Heart left ventricle (tissue), 16 donors: ENCODE measurements around the gene CRYM. TPM values are rescaled to one million over a fixed set of nuclear protein-coding genes. Genes with fewer than 3 reads are reported as not detected.

Experiments used
- ATAC-seq, 4 donors: fragments of 200-7000 bp; cut with Tn5 transposase; one replicate each; pipeline ENCODE4 v1.9.1; 2020 to 2022; ENCODE audit warnings: moderate library complexity in 4 of 4, mild to moderate bottlenecking in 3 of 4, moderate number of reproducible peaks in 1 of 4
- DNase-seq, 5 donors: peaks; one replicate each; pipeline ENCODE4 v3.0.0-alpha.2; 2020
- H3K27ac ChIP-seq, 12 donors: fragments of 200-600 bp; sonication (generic) in 4 of 12; one replicate each; pipeline versions ENCODE4 v1.5.0 to v1.8.0; 2016 to 2022; ENCODE audit warnings: mild to moderate bottlenecking in 2 of 12
- H3K27me3 ChIP-seq, 9 donors: fragments of 200-600 bp; sonication (generic) in 2 of 9; one replicate each; pipeline versions ENCODE4 v1.5.1 to v1.8.0; 2016 to 2022; ENCODE audit warnings: mild to moderate bottlenecking in 3 of 9
- H3K36me3 ChIP-seq, 9 donors: fragments of 200-600 bp; sonication (generic) in 2 of 9; one replicate each; pipeline versions ENCODE4 v1.5.0 to v1.8.0; 2018 to 2022; ENCODE audit warnings: mild to moderate bottlenecking in 2 of 9
- H3K4me1 ChIP-seq, 12 donors: fragments of 200-600 bp; sonication (generic) in 4 of 12; one replicate each; pipeline versions ENCODE4 v1.5.0 to v1.8.0; 2016 to 2022; ENCODE audit warnings: mild to moderate bottlenecking in 3 of 12
- H3K4me3 ChIP-seq, 12 donors: fragments of 200-600 bp; sonication (generic) in 4 of 12; one replicate each; pipeline versions ENCODE4 v1.5.0 to v1.8.0; 2017 to 2022; ENCODE audit warnings: mild to moderate bottlenecking in 9 of 12, moderate library complexity in 4 of 12
- H3K9me3 ChIP-seq, 12 donors: fragments of 200-600 bp; sonication (generic) in 4 of 12; one replicate each; pipeline versions ENCODE4 v1.5.0 to v1.8.0; 2016 to 2022; ENCODE audit warnings: mild to moderate bottlenecking in 1 of 12
- POLR2A ChIP-seq, 2 donors: fragments of 450-650 bp; IDR thresholded peaks; one replicate each; pipeline ENCODE4 v1.6.1; 2017; ENCODE audit warnings: antibody characterized with exemption in 2 of 2, mild to moderate bottlenecking in 2 of 2, moderate library complexity in 2 of 2
- WGBS, 4 donors: extraction: QIAGEN DNeasy Blood & Tissue Kit in 2 of 4; methylation state at CpG; one replicate each; pipeline versions ENCODE4 v1.1.5 to v1.1.7; 2013 to 2018; 5-methylcytosine and 5-hydroxymethylcytosine counted together
- intact Hi-C, 10 donors: fragments of 100-400 bp; cut with DNase I; formaldehyde crosslinking; loops; one replicate each; pipeline versions ENCODE4 v1.11.1 to v1.14.2; 2022
- polyA plus RNA-seq, 2 donors: library from polyadenylated mRNA; stranded (reverse); fragments of 200-250 nt; gene quantifications; one replicate each; pipeline ENCODE4 v1.2.3, GENCODE V29; 2013
- total RNA-seq, 9 donors: library from RNA; depleted of rRNA in 2 of 9; stranded (reverse); fragments of >200 nt in 2 of 9; fragmentation: NEBNext Ultra II Directional in 3 of 9; extraction: Animal tissue kit (Norgen Biotek cat#: 25700) in 3 of 9; gene quantifications; one replicate each; pipeline versions ENCODE4 v1.1.0 to v1.2.4, GENCODE V29; 2016 to 2023
- TF ChIP-seq, protein P1 (sequence below), 12 donors: fragments of 200-600 bp; sonication (generic) in 4 of 12; IDR thresholded peaks; one replicate each; pipeline versions ENCODE4 v1.5.0 to v1.8.0; 2018 to 2022; ENCODE audit warnings: antibody characterized with exemption in 12 of 12, mild to moderate bottlenecking in 5 of 12
- donor health status: ischemic (EF 13 %, LVEDD 7.1; RV severe dilation, severe dysfunction).
- donor health status: healthy with polysubstance abuse.
- donor health status: DM: no; HTN: yes; CAD: no.
- donor health status: DM: no; HTN: no; CAD: no.
- donor health status: ischemic (EF 25% LVEDD 6.9; RV normal size, moderate dysfunction).
- donor health status: ischemic (EF 25% LVEDD 5.7; RV mildly dilated, moderate dysfunction).
- donor health status: healthy.
- donor health status: DM: yes; HTN: yes; CAD: no.
- donor health status: ischemic (EF 35%, LVEDD 5.7; RV mildly dilated, moderate dysfunction).
- donor health status: nonischemic (EF 11% LVEDD 7.7; RV severe dilation, severe dysfunction).
- donor health status: DM: yes; HTN: yes; CAD: no.
- donor health status: PGD.
- donor health status: ischemic (EF 29% LVEDD 5.4; RV normal size, mild dysfunction).
- donor health status: nonischemic (EF 23%, LVEDD 6.1; RV moderate dilation, normal function).

CRYM gene
- total and polyA plus RNA-seq, 11 donors = 41.0 to 267 (median 102) TPM

DNA sequence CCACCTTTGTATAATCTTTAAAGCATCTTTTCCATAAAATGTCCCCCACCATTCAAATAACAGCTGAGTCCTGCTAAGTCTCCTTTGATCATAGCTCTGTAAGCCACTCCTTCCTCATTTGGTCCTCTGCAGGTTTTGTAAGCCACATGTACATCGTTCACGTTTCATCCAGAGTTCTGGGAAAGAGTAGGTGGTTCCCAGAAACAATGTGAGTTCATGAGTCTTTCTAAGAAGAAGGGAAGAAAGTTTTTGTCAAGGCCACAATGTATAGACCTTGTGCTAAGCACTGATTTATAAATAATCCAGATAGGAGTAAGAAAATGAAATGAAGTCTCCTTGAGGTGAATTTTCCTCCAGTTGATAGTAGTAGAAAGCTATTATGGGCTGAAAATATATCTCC lies 53.3 kb downstream of the CRYM start:
- Histone ChIP-seq H3K27me3 (peaks cover 0 to 14% (median 0%) of the 10 kb centered on the region in 9 donors), H3K4me1 (no peaks in the 10 kb centered on the region), H3K4me3 (no peak overlapping the region), H3K36me3 (no peaks in the 10 kb centered on the region), H3K27ac (no peak overlapping the region), H3K9me3 (no peaks in the 10 kb centered on the region)
- DNase-seq (no peak), ATAC-seq (no peak)
- TF ChIP-seq, protein P1, sequence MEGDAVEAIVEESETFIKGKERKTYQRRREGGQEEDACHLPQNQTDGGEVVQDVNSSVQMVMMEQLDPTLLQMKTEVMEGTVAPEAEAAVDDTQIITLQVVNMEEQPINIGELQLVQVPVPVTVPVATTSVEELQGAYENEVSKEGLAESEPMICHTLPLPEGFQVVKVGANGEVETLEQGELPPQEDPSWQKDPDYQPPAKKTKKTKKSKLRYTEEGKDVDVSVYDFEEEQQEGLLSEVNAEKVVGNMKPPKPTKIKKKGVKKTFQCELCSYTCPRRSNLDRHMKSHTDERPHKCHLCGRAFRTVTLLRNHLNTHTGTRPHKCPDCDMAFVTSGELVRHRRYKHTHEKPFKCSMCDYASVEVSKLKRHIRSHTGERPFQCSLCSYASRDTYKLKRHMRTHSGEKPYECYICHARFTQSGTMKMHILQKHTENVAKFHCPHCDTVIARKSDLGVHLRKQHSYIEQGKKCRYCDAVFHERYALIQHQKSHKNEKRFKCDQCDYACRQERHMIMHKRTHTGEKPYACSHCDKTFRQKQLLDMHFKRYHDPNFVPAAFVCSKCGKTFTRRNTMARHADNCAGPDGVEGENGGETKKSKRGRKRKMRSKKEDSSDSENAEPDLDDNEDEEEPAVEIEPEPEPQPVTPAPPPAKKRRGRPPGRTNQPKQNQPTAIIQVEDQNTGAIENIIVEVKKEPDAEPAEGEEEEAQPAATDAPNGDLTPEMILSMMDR (IDR thresholded peaks at IDR 0.05) = no peak
- no peak for TF ChIP-seq POLR2A (IDR thresholded peaks at IDR 0.05)
- 71 to 88% (median 78%) methylated on average over 2 of the region's 2 CpGs for WGBS, 4 donors
- intact Hi-C loops = no loop called here

DNA sequence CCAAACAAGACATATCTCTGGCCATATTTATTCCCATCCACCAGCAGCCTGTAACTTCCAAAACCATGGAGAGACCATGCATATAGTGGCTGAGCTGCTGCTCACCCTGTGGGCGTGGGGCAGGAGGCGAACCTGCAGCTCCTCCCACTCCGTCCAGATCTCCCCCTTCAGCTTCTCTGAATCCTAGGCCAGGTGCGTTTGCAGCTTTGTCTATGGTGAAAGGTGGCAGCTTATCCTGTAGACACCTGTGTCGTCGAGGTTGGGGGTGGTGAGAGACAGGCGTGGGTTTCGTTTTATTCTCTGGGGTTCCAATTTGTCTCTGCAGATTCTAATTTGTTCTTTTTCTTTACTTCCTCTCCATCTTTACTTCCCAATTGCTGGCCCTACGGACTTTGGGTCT lies 54.3 kb downstream of the CRYM start:
- no peak for ATAC-seq
- TF ChIP-seq POLR2A (IDR thresholded peaks at IDR 0.05) = no peak
- TF ChIP-seq, protein P1 (IDR thresholded peaks at IDR 0.05) = no peak
- H3K4me1 ChIP-seq = no peaks in the 10 kb centered on the region
- intact Hi-C loops = no loop called here
- H3K4me3 ChIP-seq = no peak overlapping the region
- H3K27ac ChIP-seq = no peak overlapping the region
- WGBS, 4 donors = 74 to 77% (median 76%) methylated on average over 9 of the region's 9 CpGs
- no peak for DNase-seq
- H3K36me3 ChIP-seq = no peaks in the 10 kb centered on the region
- no peaks in the 10 kb centered on the region for H3K9me3 ChIP-seq
- peaks cover 0 to 18% (median 0%) of the 10 kb centered on the region in 9 donors for H3K27me3 ChIP-seq

DNA sequence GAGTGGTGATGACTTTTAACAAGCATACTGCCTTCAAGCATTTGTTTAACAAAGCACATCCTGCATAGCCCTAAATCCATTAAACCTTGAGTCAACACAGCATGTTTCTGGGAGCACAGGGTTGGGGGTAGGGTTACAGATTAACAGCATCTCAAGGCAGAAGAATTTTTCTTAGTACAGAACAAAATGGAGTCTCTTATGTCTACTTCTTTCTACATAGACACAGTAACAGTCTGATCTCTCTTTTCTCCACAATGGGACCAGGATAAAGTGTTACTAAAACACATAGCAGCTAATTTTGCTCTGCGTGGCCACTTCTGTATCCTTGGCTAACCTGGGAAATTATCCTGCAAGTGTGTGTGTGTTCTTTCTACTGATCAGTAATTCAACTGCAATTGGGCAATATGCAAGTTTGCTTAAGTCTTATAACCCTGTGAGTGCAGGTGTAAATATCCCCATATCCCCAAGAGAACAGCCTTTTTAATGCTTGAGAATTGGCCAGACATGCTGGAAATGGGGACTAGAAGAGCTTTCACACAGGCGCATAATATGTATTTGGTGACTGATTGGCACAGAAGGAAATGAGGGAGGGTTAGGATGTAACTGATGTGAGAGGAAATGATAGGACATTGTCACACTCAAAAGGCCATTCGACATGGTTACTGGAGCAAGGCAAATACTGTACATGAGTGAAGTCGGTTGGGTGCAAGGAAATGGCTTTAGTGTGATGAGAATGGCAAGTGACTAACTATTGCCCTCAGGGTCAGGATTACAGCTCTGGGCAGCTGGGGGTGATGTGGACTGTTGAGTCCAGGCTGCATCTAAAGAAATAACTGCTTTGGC lies 55.4 kb downstream of the CRYM start:
- Histone ChIP-seq H3K27me3 (peaks cover 0 to 21% (median 0%) of the 10 kb centered on the region in 9 donors), H3K27ac (no peak overlapping the region), H3K4me1 (no peaks in the 10 kb centered on the region), H3K4me3 (no peak overlapping the region), H3K9me3 (no peaks in the 10 kb centered on the region), H3K36me3 (no peaks in the 10 kb centered on the region)
- TF ChIP-seq, protein P1 (IDR thresholded peaks at IDR 0.05) = no peak
- TF ChIP-seq POLR2A (IDR thresholded peaks at IDR 0.05) = no peak
- intact Hi-C loops = no loop called here
- ATAC-seq (no peak), DNase-seq (no peak)
- WGBS, 4 donors = 65 to 67% (median 66%) methylated on average over 4 of the region's 4 CpGs

DNA sequence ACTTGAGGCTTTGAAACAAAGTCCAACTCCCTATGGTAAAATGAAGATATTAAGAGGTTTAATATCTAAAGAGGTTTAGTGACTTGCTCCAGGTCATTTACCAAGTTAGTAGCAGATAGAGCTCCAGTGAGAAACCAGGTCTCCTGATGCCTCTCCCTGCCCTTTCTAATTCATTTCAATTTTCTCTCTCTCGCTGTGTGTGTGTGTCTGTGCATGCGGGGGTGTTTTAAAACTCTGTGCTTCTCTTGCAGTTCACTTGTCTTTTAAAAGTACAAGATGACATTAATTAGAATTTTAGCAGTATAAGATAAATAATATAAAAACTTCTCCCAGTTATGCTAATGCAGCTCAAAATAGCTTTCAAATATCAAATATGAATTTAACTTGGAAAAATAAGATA lies 58.5 kb downstream of the CRYM start:
- ATAC-seq (no peak), DNase-seq (no peak)
- no peak overlapping the region for H3K4me3 ChIP-seq
- no peaks in the 10 kb centered on the region for H3K9me3 ChIP-seq
- TF ChIP-seq POLR2A (IDR thresholded peaks at IDR 0.05) = no peak
- no peaks in the 10 kb centered on the region for H3K36me3 ChIP-seq
- intact Hi-C loops = no loop called here
- WGBS, 4 donors = 92 to 98% (median 97%) methylated on average over 2 of the region's 2 CpGs
- no peaks in the 10 kb centered on the region for H3K4me1 ChIP-seq
- peaks cover 0 to 32% (median 0%) of the 10 kb centered on the region in 9 donors for H3K27me3 ChIP-seq
- H3K27ac ChIP-seq = no peak overlapping the region
